Epidermal melanocyte (primary cell): ENCODE measurements around the gene KMT2C.
"Not testable (repeated sequence)": the region's sequence is repeated elsewhere in the genome, so short reads cannot be mapped to it uniquely, and the experiment has no call there.

Source experiments
- DNase-seq: peaks from one replicate; pipeline ENCODE4 v3.0.0; 2011; ENCODE audit warnings: low spot score; ENCODE audit not compliant: insufficient read length

The KMT2C gene

DNA sequence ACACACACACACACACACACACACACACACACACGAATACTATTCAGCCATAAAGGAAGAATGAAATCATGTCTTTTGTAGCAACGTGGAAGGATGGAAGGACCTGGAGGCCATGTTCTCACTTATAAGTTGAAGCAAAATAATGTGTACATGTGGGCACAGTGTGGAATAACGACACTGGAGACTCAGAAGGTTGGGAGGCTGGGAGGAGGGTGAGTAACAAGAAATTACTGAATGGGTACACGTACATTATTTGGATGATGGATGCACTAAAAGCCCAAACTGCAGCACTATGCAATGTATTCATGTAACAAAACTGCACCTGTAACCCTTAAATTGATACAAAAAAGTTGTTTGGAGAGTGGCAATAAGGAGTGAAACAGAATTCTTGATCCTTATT lies 32.1 kb downstream of the KMT2C start:
- DNase-seq: no peak

DNA sequence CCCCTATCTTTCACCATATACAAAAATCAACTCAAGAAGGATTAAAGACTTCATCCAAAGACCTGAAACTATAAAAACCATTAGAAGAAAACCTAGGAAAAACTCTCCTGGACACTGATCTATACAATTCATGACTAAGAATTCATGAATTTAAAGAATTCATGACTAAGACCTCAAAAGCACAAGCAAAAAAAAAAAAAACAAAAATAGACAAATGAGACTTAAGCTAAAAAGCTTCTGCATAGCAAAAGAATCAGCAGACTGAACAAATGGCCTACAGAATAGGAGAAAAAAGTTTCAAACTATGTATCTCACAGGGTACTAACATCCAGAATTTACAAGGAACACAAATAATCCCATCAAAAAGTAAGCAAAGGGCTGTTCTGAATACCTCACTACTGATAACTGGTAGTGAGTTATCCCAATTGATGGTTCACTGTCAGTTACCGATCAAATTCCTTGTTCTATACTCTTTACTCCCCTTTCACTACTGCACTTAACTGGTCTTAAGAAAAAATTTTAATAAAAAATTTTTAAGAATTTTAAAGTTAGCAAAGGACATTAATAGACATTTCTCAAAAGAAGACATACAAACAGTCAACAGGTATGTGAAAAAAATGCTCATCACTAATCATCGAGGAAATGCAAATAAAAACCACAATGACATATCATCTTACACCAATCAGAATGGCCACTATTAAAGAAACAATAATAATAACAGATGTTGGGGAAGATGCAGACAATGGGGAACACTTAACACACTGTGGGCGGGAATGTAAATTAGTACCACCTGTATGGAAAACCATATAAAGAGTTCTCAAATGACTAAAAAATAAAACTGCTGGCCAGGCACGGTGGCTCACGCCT lies 33.2 kb downstream of the KMT2C start:
- no peak for DNase-seq

DNA sequence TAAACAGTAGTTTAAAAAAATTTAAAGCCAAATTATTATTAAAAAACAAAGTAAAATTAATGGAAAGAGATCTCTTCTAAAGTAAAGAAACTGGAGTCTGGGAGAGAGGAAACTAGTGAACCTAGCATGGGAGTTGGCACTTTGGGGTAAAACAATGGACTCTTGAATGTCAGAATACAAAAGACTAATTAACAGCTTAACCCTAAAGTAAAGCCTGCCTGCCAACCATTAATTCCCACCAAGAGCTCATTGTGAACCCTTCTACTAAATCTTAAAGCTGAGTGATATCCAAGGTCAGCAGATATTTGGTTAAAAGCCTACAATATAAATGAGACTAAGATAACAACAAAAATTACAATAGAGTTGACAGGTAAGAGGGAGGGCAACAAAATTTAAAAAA lies 36.5 kb downstream of the KMT2C start:
- no peak for DNase-seq

DNA sequence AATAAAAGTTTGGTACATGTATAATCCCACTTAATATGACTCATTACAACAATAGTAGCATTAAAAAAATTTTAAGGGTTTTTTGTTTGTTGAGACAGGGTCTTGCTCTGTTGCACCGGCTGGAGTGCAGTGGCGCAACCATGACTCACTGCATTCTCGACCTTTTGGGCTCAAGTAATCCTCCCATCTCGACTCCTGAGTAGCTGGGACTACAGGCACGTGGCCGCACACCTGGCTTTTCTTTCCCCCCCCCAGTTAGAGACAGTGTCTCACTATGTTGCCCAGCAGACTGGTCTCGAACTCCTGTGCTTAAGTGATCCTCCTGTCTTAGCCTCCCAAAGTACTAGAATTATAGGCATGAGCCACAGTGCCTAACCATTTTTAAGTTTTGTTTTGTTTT lies 40.7 kb downstream of the KMT2C start:
- no peak for DNase-seq

DNA sequence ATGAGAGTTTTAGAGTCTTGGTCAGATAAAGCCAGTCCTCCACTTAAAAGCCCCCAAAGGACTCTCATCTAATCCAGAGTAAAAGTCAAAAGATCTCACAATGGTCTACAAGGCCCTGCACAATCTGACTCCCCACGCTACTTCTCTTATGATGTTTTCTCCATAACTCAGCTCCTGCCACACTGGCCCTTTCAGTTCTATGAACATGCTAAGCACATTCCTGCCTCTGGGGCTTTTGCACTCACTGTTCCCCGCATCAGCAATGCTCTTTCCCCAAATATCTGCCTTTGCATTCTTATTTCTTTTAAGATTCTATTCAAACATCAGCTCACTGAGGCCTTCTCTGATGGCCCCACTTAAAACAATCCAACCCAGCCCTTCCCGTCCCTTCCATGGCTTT lies 41.6 kb downstream of the KMT2C start:
- not testable (repeated sequence) for DNase-seq

DNA sequence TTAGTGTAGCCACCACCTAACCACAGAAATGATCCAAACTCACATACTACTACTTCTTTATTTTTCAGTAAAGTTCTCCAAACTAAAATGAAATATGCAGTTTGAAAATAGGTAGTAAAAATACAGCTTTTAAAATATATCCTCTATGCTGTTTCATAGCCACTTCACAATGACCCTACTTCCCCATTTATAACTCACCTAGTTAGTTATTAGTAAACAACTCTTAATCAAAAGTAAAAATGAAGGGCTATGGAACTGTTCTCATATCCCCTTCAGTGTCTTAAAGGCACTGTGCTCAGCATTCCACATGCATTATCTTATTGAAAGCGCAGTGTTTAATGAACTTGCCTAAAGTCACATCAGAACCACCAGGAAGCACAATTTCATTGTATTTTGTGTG lies 43.5 kb downstream of the KMT2C start:
- DNase-seq: no peak

DNA sequence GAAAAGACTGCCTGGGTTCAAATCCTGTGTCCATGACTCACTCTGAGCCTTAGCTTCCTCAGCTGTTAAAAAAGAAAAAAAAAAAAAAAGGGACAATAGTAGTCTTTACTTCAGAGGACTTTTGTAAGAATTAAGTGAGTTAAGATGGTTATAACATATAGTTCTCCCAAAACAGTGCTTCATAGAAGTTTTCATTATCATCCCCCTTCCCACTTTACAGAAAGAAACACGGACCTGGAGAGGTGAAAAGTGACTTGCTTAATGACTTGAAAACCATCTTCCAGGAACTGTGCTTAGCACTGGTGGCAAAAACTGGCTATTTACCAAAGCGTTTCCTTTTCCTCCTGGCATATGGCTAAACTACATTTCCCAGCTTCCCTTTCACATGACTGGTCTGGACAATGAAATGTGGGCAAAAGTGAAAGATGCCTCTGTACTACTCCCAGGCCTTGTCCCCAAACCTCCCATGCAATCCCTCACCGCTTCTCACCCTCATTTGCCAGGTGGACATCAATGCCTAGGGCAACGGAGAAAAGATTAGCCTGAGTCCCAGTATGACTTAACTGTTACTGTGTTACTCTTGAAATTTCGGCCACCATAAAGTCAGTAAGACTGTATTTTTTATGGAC lies 49.6 kb downstream of the KMT2C start:
- DNase-seq: not testable (repeated sequence)

DNA sequence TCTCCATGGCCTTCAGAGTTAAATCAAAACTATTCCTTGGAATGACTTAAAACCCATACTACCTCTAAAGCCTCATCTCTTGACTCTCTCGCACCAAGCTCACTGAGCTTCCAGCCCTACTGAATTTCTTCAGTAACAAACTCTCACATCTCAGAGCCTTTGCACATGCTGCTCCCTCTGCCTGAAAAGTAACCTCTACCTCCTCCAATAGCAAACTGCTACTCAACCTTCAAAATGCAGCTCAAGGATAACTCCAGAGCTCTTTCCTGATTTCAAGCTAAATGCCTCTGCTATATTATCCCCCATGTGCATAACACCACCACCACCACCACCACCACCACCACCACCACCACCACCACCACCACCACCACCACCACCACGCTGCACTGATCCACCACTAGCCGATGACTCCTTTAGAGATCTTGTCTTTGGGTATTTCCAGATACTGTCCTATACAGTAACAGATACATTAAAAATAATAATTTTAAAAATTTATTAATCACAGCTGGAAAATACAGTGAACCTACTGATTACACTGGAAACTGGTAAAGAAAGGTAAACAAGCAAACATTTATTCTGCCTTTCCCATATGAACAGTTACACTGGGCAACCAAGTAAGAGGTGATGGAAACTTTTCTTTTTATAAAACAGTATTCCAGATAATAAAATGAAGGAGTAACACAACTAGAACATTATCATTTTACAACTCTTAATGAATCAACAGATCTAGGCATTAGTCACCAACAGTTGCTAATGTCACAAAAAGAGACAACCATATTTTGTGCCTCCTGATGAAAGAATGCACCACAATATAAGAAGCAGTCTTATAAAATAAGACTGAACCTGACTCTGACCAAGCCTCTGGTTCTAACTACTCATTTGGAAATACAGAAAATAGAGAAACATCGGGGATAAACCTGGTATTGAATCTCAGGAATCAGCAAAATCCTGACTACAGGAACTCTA lies 51.3 kb downstream of the KMT2C start:
- DNase-seq: not testable (repeated sequence)

DNA sequence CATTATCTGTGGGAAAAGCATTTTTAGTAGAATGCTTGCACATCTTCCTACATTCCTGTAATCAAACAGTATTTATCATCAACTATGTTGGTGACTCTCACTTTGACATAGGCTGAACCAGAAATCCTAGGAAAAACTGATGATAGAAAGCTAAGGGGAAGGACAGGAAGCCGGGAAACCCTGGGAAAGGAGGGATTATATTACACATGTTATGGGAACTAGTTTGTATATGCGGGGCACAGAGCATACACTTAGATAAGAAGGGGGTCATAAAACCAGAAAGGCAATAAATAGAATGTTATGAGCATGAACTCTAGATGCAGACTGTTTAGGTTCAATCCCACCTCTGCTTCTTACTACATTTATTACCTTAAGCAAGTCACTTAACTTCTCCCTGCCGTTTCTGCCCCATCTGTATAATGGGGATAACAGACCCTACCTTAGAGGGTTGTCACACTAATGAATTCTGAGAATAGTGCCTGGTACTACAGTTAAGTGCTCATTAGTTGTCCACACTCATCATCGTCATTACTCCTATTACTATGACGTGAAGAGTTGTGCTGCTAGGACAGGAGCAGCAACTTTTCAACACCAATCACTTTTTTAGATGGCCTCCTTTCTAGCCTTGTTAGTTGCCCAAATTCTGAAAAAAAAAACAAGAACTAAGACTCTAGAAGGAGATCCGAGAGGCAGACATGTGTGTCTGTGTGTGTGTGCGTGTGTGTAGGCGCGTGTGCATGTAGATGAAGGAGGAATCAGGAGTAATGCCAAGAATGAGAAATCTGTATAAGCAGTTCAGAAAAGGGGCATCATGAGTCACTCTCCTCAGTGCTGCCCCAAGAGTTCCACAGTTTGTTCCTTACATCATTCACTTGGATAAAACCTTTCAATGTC lies 52.2 kb downstream of the KMT2C start:
- no peak for DNase-seq

DNA sequence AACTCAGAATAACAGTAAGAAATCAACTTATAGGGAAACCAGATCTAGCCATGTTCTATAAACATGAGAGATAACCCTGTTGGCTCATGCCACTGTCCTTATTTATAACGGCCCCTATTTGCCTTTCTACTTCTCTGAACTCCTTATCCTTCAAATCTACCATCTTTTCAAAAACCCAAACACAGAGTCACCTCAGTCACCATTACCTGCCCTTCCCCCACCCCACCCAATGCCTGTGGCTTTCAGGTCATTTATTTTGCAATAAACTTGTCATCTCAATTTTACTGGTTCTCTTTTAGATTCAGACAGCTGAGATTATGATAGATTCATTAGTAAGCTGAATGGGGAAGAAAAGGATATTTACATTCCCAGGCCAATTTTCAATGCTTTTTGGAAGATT lies 53.6 kb downstream of the KMT2C start:
- no peak for DNase-seq

DNA sequence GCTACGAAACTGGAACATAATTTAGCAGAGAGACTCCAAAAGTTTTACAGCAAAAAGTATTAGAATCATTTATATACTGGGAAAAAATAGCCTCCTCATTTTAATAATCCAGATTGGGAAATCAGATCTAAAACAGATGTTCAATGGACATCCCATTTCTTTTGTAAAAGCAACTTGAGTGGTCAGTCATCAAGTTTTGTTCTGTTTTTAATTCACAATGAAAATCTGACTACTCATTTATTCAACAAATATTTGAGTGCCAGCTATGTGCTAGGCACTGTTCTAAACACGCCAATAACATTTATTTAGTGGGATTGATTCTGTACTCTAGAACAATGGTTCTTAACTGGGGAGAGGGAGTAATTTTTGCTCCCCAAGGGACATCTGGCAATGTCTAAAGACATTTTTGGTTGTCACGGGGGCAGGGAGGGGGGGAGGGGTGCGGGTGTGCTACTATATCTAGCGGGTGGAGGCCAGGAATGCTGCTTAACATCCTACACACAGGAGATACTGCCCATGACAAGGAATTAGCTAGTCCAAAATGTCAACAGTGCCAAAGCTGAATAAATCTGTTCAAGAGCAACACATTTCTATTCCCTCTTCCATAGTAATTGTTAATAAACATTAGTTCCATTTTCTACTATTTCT lies 54.7 kb downstream of the KMT2C start:
- DNase-seq: not testable (repeated sequence)

DNA sequence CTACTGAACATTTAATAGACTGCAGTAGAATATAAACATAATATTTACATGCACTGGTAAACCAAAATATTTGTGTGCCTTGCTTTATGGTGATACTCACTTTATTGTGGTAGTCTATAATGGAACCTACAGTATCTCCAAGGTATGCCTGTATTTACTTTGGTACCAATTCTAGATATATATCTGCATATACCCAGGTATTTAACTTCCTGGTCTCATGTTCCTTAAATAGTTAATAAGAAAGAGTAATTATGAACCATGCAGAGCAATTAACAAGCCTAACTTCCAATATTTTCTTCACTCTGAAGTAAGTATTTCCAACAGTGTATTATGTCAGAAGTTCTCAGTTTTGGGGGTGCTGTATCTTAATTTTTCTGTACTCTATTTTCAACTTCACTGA lies 57.3 kb downstream of the KMT2C start:
- DNase-seq: not testable (repeated sequence)

DNA sequence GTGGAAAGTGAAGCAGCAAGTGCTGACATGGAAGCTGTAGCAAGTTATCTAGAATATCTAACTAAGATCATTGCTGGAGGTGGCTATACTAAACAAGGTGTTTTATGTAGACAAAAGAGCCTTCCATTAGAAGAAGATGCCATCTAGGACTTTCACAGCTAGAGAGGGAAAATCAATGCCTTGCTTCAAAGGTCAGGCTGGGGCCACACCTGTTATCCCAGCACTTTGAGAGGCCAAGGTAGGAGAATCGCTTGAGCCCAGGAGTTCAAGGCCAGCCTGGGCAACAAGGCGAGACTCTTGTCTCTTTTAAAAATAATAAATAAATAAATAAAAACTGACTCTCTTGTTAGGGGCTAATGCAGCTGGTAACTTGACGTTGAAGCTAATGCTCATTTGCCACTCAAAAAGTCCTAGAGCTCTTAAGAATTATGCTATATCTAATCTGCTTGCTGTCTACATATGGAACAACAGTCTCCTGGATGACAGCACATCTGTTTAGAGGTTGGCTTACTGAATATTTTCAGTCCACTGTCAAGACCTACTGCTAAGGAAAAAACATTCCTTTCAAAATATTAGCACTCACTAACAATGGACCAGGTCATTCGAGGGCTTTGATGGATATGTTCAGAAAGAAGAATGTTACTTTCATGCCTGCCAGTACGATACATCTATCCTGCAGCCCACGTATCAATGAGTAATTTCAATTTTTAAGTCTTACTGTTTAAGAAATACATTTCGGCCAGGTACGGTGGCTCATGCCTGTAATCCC lies 58.9 kb downstream of the KMT2C start:
- DNase-seq: not testable (repeated sequence)

DNA sequence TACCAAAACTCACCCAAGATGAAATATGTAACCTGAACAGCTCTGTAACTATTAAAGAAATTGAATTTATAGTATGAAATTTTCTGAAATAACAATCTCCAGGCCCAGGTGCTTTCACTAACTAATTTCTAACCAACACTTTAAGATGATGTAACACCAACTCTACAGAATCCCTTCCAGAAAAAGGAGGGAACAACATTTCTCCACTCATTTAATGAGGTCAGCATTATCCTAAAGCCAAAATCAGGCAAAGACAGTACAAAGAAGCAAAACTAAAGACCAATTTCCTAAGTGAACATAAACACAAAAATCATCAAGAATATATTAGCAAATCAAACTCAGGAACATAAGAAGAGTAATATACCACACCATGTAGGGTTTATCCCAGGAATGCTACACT lies 65.5 kb downstream of the KMT2C start:
- no peak for DNase-seq

DNA sequence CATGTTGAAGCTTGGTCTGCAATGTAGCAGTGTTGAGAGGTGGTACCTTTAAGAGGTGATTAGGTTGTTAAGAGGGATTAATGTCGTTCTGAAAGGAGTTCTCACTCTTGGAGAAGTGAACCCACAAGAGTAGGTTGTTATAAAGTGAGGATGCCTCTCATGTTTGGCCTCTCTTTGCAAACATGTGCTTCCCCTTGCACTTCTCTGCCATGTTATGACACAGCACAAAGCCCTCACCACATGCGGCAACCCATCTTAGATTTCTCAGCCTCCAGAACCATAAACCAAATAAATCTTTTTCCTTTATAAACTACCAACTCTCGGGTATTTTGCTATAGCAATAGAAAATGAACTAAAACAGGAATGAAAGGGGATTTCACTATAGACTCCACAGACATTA lies 66.3 kb downstream of the KMT2C start:
- no peak for DNase-seq

DNA sequence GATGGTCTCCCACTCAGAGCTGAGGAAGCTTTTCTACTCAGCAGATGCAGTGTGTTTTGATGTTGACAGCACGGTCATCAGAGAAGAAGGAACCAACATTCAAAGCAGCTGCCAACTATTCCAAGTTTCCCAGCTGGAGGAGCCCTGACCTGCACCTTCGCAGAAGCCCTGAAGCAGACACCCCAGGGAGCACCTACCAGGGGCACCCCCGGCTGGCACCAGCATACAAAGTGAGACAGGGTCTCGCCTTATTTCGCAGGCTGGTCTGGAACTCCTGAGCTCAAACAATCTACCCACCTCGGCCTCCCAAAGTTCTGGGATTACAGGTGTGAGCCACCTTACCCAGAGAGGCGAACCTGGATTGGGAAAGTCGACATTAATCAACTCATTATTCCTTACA lies 68.6 kb downstream of the KMT2C start:
- no peak for DNase-seq

DNA sequence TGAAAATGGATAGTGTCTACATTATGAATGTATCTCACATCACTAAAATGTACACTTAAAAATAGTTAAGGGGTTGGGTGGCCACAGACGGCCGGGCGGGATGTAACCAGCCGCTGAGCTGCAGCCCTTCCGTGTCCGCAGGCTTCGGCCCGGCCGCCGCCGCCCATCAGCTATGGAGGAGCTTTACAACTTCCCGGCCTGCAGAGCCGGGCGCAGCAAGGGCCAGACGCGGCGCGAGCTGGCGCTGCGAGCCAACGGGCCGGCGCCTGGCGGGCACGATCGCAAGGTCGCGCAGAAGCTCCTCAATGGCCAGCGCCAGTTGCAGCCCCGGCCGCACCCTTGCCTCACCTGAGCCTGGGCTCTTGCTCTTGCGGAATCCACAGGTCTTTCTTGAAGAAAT lies 69.1 kb downstream of the KMT2C start:
- DNase-seq: no peak

DNA sequence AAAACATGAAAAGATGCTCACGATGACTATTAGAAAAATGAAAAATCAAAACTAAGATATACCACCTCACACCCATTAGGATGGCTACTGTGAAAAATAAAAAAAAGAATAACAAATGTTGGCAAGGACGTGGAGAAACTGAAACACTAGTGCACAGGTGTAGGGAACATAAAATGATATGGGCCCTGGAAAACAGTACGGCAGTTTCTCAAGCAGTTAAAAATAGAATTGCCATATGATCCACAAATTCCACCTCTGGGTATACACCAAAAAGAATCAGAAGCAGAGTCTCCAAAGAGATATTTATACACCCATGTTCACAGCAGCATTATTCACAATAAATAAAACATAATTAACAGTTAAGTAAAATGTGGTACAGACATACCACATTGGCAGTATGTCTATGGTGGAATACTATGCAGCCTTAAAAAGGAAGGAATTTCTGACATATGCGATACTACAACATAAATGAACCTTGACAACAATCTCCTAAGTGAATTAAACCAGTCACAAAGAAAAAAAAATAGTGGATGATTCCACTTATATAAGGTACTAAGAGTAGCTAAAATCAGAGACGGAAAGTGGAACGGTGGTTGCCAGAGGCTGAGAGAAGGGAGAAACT lies 69.7 kb downstream of the KMT2C start:
- no peak for DNase-seq

DNA sequence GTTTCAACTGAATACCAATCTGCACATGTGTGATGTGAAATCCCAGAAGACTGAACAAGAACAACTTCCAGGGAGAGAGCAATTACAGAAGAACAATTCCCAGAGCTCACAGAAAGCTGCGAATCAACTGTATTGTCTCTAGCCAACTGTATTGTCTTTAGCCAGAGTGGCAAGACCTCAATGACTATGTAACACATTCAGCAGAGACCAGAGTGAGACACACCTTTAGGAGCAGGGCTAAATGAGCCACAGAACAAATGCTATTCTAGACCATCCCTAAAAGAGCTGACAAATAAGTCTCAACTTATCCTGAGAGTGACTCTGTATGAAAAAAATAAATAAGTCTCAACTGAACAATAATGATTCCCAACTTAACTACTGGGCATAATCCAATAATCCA lies 72.0 kb downstream of the KMT2C start:
- no peak for DNase-seq
